ENCODE measurements around the gene AADAC.
"Not testable (repeated sequence)": the region's sequence is repeated elsewhere in the genome, so short reads cannot be mapped to it uniquely, and the experiment has no call there.

The AADAC gene, protein sequence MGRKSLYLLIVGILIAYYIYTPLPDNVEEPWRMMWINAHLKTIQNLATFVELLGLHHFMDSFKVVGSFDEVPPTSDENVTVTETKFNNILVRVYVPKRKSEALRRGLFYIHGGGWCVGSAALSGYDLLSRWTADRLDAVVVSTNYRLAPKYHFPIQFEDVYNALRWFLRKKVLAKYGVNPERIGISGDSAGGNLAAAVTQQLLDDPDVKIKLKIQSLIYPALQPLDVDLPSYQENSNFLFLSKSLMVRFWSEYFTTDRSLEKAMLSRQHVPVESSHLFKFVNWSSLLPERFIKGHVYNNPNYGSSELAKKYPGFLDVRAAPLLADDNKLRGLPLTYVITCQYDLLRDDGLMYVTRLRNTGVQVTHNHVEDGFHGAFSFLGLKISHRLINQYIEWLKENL

DNA sequence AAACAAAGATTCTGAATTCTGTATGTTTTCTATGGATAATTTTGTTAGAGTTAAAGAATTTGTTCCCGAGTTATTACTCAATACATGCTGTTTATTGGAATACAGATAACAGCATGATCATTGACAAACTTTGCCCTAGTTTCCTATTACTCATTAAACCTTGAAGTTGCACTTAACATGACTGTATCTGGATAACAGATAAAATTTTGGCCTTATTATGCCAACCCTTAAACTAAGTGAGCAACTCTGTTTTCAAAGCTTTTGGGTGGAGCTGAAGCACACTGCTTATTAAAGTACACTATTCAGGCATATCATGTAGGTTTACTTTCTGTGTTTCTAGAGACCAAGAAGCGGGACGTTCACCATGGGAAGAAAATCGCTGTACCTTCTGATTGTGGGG lies at the start of gene AADAC:
Gene AADAC, plus strand, starts transcription at position 318 of the 400 bp plus-strand sequence. Its CDS starts 47 bp downstream, at position 365.
- no peak for DNase-seq

DNA sequence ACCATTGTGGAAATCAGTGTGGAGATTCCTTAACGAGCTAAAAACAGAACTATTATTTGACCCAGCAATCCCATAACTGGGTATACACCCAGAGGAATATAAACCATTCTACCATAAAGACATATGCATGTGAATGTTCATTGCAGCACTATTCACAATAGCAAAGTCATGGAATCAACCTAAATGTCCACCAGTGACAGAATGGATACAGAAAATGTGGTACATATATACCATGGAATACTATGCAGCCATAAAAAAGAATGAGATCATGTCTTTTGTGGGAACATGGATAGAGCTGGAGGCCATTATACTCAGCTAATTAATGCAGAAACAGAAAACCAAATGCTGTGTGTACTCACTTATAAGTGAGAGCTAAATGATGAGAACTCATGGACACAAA lies 49.2 kb upstream of the AADAC start:
- not testable (repeated sequence) for DNase-seq

DNA sequence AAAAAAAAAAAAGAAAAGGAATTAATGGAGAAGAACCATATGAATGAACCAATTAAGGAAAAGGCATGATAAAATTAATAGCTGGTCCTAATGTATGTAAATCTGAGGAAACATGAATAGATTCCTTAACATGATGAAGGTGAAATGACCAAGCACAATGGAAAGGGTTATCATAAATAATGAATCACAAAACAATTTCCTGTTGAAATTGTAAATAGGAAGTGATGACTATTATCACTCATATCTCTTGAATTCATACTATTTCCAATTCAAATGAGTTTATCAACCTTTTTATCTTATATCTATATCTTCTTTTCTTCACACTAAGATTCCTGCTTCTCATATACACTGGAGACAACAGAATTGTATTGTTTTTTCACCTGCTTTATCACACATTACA lies 48.2 kb upstream of the AADAC start:
- no peak for DNase-seq

DNA sequence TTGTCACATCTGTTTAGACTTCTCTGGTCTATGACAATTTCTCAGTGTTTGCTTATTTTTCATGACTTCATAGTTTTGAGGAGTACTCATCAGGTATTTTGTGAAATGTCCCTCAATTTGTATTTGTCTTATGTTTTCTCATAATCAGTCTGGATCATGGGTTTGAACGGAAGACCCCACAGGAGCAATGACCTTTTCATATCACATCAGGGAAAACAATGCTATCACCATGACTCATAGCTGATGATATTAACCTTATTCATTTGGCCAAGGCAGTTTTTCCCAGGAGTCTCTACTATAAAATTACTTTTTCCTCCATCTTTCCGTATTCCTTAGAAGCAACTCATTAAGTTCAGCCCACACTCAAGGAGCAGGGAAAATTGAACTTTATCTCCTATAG lies 47.5 kb upstream of the AADAC start:
- no peak for DNase-seq

DNA sequence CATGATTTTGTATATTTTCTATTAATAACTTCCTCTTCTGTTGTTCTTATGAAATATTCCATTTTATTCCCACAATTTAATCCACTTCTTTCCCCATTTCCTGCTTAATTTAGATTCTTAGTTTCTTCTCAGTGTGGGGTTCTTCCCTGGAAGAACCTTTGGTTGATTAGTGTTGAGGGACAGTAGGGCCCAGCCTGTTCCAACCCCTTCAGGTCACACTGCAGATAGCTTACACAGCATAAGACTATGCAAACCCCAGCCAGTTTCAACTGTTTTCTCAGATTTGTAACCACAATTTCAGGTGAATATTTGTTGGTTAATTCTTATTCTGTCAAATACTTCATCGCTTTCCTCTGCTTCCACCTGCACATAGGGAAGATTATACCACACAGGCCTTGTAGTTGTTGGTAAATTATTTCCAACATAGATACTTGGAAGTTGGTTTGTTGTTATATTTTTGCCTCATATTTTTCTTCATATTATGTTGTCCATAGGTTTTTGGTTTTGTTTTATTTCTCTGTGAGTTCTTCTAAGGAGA lies 45.5 kb upstream of the AADAC start:
- DNase-seq = no peak

DNA sequence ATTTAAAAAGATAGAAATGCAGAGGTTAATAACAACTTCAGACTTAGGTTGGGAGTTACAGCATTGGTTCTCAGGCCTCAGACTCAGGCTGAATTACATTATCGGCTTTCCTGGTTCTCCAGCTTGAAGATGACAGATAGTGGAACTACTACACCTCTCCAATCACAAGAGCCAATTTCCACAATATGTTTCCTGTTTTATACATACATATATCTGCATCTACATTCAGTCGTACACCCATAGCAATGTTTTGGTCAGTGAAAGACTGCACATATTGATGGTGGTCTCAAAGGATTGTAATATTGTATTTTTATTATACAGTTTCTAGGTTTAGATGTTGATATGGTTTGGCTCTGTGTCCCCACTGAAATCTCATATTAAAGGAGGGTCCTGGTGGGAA lies 44.7 kb upstream of the AADAC start:
- no peak for DNase-seq

DNA sequence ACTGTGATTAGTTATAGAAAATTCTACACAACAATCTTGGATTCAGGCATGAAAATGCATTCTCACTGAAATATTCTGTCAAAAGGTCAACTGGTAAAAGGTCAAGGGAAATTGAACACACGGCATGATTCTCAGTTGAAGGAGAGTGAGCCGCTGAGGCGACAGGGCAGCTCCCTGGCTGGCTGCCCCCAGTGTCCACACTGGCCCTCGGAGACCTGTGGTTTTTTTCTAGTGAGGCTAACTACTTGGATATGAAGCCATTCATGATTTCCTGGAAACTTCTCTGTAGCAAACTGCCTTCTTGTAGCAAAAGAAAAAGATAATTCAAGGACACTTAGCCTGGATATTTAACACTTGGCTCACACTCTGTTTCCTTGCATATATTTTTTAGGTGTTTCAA lies 43.0 kb upstream of the AADAC start:
- no peak for DNase-seq

DNA sequence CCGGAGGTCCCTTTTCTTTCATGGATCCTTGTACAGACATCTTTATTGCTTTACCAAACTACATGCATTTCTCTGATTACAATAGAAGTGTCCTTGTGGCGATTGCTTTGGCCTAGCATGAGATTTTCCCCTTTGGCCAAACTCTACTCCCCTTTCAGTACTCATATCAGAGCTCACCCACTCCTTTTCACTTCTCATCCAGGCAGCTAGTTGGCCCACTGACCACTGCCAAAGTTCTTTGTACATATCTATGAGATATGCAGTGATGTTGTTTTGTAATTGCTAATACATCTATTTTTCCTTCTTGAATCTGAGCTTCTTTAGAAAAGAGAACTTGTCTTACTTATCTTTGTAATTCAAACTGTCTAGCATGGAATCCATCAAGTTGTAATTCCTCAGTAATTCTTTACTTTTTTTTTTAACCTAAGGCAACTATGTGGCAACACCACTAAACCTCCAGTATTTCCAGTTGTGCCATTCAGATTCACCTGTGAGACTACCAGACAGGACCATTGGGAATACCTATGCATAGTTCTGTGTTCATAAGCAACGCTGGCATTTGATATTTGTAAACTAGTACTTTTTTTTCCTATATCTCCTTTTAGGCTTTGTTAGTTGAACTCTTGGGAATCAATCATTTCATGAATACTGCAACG lies 41.0 kb upstream of the AADAC start:
- no peak for DNase-seq

DNA sequence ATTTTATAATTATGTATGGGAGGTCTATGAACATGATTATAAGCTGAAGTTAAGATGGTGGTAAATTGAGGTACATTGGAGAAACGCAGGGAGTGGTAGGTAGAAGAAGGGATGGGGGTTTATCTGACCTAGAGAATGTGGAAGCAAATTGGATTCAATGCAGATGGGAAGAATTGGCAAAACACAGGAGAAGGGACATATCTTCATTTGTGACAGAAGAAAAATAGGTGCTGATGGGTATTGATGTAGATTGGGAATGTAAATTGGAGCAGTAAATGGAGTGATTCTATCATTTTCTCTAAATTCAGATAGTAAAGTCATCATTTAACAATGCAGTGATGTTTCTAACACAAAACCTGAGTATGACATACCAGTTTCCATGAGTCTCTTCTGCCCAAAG lies 39.7 kb upstream of the AADAC start:
- DNase-seq = no peak

DNA sequence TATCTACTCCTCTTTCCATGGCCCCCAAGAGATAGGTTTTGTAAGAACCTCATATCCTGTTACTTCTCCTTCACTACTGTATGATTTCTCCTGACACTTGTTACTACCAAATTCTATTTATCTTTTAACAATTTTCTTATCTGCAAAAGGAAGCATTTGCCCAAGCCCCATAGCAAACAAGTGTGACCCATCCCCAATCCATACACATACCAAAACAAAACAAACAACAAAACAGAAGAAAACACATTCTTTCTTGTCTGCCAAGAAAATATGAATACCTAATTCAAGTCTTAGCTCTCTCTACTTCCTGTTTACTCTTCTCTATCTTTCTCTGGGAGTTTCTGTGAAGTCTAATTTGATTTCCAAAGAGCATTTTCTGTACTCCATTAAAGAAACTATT lies 39.0 kb upstream of the AADAC start:
- DNase-seq = no peak

DNA sequence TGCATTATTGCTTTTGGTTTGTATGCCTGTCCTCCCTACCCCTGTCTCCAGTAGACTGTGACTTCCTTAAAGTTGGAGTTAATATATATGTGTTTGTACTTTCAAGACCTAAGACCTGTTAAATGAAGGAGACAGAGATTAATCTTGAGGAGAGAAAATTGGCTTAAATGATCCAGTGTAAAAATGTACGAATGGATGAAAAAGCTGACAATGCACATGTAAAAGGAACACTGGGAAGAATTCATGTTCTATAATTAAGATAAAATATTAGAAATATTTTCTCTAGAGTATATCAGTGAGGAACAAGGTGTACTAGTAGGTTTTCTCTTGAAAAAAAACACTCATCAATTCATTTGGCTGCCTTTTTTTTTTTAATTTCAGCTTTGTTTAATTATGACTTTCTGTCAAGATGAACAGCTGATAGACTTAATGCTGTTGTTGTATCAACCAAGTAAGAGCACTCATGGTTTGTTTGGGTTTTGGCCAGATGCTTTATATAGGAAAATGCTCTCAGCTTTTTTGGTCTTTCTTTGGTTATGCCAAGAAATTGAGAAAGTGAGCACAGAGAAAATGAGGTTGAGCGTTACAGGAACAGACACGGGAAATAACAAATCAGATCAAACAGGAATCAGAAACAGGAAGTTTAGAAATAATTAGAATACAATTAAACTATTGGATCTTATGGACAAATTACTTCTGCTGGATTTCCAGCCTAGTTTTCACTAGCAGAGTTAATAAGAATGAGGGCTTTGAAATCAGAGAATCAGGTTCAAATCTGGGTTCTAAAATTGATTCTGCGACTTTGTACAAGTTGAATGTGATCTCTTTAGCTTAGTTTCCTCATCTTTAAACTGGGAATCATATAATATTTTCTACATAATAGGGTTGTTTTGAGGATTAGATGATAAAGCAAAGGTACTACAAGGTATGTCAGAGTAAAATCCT lies 38.3 kb upstream of the AADAC start:
- no peak for DNase-seq

DNA sequence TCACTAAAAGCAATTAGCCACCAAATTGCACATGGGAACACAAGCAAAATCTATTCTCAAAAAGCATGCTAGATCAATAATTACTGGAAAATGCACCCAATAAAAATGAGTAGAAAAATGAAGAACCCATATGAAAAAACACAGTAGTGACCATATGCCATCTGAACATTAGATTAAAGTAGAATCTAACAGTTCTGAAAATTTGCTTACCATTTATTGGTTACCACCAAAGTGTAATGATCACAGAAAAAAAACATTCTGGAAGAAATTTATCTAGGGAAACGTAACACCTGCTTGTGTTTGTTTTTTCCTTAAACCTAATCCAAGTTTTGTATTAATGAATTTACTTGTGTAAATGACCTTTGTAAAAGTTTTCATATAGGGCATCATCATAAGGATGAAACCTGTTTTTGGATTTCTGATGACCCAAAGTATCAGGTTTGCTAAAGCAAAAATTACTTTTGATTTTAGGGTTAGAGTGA lies 37.6 kb upstream of the AADAC start:
- DNase-seq = no peak

DNA sequence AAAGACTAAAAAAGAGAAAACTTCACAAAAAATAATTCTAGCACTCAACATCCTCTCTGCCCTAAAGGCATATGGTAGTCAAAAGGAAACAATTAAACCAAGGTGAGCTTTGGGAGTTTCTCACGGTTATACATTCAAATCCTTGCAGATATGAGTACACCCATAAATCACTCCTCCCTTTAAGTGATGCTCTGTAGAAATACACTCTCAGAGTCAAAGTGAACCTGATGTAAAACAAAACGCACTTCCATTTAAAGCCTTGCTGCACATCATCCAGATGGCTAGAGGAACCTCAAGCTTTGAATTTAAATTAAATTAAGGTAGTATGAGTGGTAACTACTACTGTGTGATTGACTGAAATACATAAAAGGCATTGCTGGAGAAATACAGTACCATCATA lies 36.0 kb upstream of the AADAC start:
- DNase-seq = no peak

DNA sequence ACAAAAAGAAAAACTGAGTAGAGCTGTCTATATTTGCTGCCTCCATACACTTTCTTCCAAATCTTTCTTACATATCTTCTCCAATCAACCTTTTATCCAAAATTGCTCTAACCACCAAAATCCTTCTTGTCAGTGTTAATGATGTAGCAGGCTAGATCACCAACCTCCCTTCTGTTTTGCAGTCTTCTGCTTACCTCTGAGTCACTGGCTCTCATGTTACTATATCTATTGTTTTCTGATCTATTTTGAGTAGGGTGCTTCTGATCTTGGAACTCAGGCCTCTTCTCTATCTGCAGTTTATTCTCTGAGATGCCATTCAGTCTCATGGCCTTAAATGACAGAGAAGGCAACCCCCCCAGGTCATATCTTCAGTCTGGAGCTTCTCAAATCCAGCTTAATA lies 26.3 kb upstream of the AADAC start:
- no peak for DNase-seq

DNA sequence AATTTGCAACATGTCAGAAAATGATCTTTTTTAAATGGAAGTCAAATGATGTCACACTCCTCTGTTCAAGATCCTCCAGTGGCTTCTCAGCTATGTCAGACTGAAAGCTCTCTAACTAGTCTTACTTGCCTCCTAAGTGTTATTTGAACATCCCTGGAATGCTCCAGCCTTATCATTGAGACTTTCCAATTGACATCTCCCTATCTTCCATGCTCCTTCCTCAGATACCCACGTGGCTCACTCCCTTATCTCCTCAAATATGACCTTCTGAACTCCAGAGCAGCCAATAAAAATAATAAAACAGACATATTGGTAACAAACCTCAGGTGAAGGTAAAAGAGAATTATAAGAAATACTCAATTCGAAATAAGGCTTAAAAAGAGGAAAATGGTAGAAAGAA lies 25.5 kb upstream of the AADAC start:
- DNase-seq = no peak

DNA sequence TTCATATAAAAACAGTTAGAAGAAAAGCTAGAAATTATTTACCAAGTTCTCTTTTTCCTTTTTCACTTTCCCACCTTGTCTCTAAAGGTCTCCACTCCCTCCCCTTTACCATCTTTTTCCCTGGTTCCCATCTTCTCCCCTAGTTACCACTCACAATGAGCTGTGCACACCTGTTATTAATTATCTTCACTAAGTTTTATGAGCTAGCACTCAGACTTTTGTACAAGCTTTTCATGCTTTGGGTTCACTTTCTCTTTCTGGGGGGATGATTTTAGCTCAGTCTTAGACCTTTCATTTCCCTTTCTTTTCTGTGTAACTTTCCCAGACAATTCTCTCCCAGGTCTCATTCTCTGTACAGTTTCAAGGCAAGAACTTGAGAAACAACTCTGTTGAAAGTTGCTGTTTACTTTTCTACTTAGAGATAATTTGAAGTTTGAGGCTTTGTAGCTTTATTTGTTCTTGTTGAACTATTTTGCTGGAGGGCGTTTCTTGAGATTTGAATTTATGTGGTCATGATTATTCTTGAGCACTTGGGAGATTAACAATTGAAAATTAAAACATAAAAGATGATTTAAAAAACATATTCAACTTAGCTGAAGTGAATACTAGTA lies 24.0 kb upstream of the AADAC start:
- no peak for DNase-seq

DNA sequence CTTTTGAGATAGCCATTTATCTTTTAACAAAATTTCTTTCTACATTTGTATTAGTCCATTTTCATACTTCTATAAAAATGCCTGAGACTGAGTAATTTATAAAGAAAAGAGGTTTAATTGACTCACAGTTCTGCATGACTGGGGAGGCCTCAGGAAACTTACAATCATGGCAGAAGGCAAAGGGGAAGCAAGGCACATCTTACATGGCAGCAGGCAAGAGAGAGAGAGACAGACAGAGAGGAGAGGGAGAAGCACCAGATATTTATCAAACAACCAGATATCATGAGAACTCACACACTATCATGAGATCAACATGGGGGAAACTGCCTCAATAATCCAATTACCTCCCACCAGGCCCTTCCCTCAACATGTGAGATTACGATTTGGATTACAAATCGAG lies 23.2 kb upstream of the AADAC start:
- not testable (repeated sequence) for DNase-seq

DNA sequence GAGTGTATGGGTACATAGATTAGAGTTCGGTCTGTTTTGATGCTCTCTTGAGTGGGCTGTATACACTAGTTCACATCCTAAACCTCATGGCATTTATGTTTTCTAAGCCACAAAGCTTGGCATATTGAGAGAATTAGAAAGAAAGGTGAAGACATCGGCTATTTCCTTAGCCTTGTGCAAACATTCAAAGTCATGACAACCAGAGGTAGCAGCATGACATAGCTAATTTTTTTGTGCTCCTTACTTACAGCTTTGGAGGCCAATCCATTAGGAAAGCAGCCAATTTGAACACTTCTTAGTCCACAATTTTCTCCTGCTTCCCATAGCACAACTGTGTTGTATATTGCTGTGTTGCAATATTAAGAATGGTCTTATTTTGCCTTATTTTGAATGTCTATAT lies 21.5 kb upstream of the AADAC start:
- no peak for DNase-seq

DNA sequence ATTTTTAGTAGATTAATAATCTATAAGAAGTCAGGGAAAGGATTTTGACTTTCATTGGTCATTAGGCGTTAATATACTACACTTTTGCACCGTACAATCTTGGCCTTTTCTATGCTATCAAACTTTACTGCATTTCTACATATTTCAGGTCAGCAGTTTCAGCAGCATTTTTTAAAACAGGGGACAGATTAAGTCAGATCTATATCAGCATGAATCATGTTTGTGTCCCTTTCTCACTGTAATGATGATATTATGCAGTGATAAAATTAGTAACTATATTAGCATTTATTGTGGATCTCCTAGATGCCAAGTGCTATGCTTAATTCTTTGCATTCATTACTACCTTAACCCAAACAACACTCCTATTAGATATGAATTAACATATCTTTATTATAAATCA lies 20.3 kb upstream of the AADAC start:
- no peak for DNase-seq

DNA sequence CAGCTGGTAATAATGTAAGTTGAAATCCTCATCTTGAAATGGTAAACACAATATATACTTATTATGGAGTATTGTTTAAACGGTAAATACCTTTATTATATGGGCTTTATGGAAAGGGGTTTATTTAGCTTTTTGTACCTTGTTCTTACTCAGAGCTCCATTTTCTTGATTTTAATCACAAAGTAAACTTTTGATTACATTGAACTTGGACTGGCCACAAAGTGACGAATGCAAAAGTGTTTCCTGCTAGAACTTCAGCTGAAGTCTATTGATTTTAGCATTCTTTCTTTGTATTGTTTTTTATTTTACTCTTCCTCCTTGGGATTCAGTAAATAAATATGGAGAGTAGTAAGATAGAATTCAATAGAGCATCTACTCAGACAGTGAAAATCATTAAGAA lies 19.8 kb upstream of the AADAC start:
- DNase-seq = no peak

DNA sequence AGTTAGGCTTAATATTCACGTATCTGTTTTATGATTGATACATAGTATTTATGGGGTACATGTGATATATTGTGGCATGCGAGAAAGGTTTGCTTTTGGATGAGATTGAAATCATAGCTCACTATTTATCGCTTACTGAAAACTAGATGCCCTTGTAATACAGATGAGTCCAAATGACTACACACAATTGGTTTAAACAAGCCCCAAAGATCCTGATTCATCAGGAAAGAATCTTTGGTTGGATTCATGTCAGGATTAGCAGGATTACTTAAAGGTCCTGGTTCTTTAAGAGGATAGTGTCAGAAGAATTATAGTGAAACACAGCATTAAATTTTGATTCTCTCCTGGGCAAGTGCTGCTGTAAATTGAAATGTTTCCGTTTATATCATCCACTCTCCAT lies 18.6 kb upstream of the AADAC start:
- DNase-seq = no peak

DNA sequence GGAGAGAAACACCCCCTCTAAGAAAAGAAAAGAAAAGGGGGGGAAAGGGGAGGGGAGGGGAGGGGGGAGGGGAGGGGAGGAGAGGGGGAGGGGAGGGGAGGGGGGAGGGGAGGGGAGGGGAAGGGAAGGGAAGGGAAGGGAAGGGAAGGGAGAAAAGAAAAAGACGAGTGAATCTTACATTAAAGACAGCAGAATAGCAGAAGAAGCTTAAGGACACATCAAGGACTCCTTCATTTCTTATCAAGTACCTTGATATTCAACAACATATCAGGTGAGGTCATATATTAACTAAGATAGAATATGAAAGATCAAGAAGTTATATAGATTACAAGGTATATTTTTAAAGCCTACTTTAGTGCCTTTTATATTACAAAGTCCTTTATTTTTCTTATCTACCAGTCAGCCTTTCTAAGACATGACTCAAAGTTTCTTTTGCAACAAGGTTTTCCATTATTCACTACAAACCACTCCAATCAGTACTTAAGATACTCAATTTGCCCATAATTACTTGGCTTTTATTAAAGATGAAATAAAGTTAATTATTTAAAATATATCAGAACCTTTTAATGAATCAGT lies 17.7 kb upstream of the AADAC start:
- DNase-seq = no peak

All from NCI-H1092 (cell line).